Subcutaneous abdominal adipose tissue (tissue), 5 donors: Measurements from ENCODE around the gene C2CD4A.
A peak's percentile ranks its signal among the peaks of the same experiment; 100 is the strongest.

Experiments used
- H3K27ac ChIP-seq: one replicate; pipeline ENCODE4 v1.7.0; 2013; ENCODE audit warnings: low read depth, mild to moderate bottlenecking, inconsistent platforms, low read length, moderate library complexity
- H3K27me3 ChIP-seq, 5 donors: one replicate each; pipeline ENCODE4 v1.7.0; 2013; ENCODE audit warnings: low read length in 5 of 5, inconsistent platforms in 1 of 5; ENCODE audit not compliant: control insufficient read depth in 5 of 5, insufficient read depth in 4 of 5
- H3K36me3 ChIP-seq, 5 donors: one replicate each; pipeline ENCODE4 v1.7.0; 2013; ENCODE audit warnings: low read length in 5 of 5; ENCODE audit not compliant: control insufficient read depth in 5 of 5, insufficient read depth in 5 of 5
- H3K4me1 ChIP-seq, 5 donors: one replicate each; pipeline ENCODE4 v1.7.0; 2013; ENCODE audit warnings: low read length in 5 of 5, mild to moderate bottlenecking in 3 of 5, moderate library complexity in 1 of 5; ENCODE audit not compliant: control insufficient read depth in 5 of 5, insufficient read depth in 5 of 5
- H3K4me3 ChIP-seq, 5 donors: one replicate each; pipeline ENCODE4 v1.7.0; 2013; ENCODE audit warnings: low read length in 5 of 5, low read depth in 1 of 5
- H3K9ac ChIP-seq, 5 donors: one replicate each; pipeline ENCODE4 v1.7.0; 2013; ENCODE audit warnings: low read length in 5 of 5, mild to moderate bottlenecking in 4 of 5, moderate library complexity in 3 of 5
- H3K9me3 ChIP-seq, 5 donors: one replicate each; pipeline ENCODE4 v1.7.0; 2013; ENCODE audit warnings: low read length in 5 of 5; ENCODE audit not compliant: control insufficient read depth in 5 of 5
- donor health status: healthy.
- donor health status: healthy.
- donor health status: healthy.
- donor health status: healthy.
- donor health status: healthy.

C2CD4A gene

GRCh38 chr15:62103431-62103830 is 36.7 kb downstream of the C2CD4A start:
- Histone ChIP-seq H3K27ac (no peak overlapping the region), H3K36me3 (no peaks in the 10 kb centered on the region), H3K4me1 (peaks cover 0 to 16% (median 7%) of the 10 kb centered on the region in 5 donors), H3K9me3 (no peaks in the 10 kb centered on the region), H3K4me3 (no peak overlapping the region), H3K9ac (no peak overlapping the region), H3K27me3 (no peaks in the 10 kb centered on the region)

DNA sequence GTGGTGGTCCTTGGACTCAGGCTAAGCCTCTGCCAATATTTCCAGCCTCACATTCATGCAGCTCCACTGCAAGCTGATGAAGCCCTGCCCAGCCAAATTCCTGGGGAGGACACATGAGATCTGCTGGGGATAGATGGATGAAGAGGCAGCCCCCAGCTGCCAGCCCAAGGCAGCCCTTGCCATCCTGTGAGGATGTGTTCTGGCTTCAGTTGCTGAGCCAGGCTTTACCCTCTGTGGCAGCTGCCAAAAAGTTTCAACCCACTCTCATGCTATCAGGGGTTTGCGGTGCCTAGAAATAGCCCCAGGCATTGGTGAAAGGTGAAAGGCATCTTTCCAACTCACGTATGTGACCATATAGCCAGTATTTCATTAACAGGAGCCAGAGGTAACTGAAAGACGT is 37.6 kb downstream of the C2CD4A start:
- H3K9ac ChIP-seq = no peak overlapping the region
- no peaks in the 10 kb centered on the region for H3K36me3 ChIP-seq
- H3K4me1 ChIP-seq = peaks cover 0 to 16% (median 10%) of the 10 kb centered on the region in 5 donors
- H3K27ac ChIP-seq = no peak overlapping the region
- no peaks in the 10 kb centered on the region for H3K9me3 ChIP-seq
- H3K4me3 ChIP-seq = no peak overlapping the region
- no peaks in the 10 kb centered on the region for H3K27me3 ChIP-seq

DNA sequence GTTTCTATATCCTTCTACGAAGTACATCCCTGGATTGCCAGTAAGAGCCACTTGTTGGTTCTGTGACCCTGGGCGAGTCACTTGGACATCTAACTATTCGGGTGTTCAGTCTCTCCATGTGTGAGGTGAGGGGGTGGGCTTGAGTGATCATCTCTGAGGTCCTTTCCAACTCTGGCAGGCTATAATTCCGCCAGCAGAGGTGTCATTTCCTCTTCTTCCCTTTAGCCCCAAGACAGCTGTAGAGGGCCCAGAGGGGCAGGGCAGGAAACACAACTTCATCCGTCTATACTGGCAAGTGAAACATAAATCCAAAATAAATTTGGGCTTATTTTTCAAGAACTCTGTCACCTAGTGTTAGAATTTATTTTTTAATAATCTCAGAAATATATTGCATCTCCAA is 38.1 kb downstream of the C2CD4A start:
- Histone ChIP-seq H3K4me3 (no peak overlapping the region), H3K36me3 (no peaks in the 10 kb centered on the region), H3K9ac (no peak overlapping the region), H3K27me3 (no peaks in the 10 kb centered on the region), H3K27ac (no peak overlapping the region), H3K4me1 (peaks cover under 1 to 20% (median 12%) of the 10 kb centered on the region in 5 donors), H3K9me3 (no peaks in the 10 kb centered on the region)

DNA sequence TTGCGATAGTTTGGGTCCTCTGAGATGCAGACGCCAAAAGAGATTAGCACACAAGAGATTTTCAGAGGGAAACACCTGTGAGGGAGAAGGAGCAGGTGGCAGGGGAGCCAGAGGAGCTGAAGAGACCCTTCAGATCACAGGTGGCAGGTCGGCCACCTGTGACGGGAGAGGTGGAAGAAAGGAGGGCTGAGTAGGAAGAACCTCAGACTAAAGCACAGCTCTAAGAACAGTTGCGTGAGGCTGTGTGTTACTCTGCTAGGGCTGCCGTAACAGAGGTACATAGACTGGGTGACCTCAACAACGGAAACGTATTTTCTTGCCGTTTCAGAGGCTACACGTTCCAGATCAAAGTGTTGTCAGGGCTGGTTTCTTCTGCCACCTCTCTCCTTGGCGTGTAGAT is 38.5 kb downstream of the C2CD4A start:
- Histone ChIP-seq H3K4me3 (no peak overlapping the region), H3K9ac (no peak overlapping the region), H3K4me1 (peaks cover 4 to 24% (median 17%) of the 10 kb centered on the region in 5 donors), H3K36me3 (no peaks in the 10 kb centered on the region), H3K9me3 (no peaks in the 10 kb centered on the region), H3K27me3 (no peaks in the 10 kb centered on the region), H3K27ac (no peak overlapping the region)

DNA sequence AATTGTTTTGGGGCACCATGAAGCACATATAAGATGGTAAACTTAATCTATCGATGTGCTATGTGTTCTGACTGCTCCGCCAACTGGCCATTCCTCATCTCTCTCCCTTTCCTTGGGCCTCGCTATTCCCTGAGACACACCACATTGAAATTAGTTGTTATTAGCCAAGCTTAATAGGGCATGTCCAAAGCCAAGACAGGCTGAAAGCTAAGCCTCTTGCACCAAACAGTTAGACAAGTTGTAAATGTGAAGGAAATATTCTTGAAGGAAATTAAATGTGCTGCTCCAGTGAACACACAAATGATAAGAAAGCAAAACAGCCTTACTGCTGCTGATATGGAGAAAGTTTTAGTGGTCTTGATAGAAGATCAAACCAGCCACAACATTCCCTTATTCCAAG is 39.3 kb downstream of the C2CD4A start:
- Histone ChIP-seq H3K27ac (no peak overlapping the region), H3K4me1 (peaks cover 4 to 30% (median 23%) of the 10 kb centered on the region in 5 donors), H3K27me3 (no peaks in the 10 kb centered on the region), H3K4me3 (no peak overlapping the region), H3K9me3 (no peaks in the 10 kb centered on the region), H3K36me3 (no peaks in the 10 kb centered on the region), H3K9ac (no peak overlapping the region)

DNA sequence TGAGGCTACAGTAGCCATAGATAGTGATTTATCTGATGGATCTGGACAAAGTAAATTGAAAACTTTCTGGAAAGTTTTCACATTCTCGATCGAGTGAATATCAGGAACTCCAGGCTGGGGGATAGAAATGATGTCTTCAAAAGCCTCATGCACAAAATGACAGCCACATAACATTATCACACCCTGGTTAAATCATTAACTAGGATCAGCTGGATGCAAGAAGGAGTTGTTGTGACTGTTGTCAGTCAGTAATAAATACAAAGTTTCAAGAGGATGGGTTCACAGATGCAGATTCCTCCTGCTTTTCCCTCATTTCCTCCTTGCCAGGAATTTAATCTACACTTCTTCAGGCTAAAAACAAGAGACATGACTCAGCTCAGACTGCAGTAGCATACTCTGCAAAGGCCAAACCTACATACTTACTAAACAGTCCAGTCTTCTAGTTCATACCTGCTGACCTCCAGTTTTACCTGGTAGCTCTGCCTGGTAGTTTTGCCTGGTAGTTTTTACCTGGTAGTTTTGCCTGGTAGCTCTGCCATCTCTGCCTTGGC is 40.9 kb downstream of the C2CD4A start:
- no peak overlapping the region for H3K9ac ChIP-seq
- no peak overlapping the region for H3K27ac ChIP-seq
- H3K27me3 ChIP-seq = no peaks in the 10 kb centered on the region
- no peaks in the 10 kb centered on the region for H3K36me3 ChIP-seq
- no peaks in the 10 kb centered on the region for H3K9me3 ChIP-seq
- H3K4me3 ChIP-seq = no peak overlapping the region
- peaks cover 4 to 30% (median 24%) of the 10 kb centered on the region in 5 donors for H3K4me1 ChIP-seq

GRCh38 chr15:62108411-62108810 is 41.6 kb downstream of the C2CD4A start:
- Histone ChIP-seq H3K4me1 (peaks cover 4 to 30% (median 24%) of the 10 kb centered on the region in 5 donors), H3K27me3 (no peaks in the 10 kb centered on the region), H3K9me3 (no peaks in the 10 kb centered on the region), H3K4me3 (no peak overlapping the region), H3K9ac (no peak overlapping the region), H3K36me3 (no peaks in the 10 kb centered on the region), H3K27ac (peak overlapping the region; percentile 4)

DNA sequence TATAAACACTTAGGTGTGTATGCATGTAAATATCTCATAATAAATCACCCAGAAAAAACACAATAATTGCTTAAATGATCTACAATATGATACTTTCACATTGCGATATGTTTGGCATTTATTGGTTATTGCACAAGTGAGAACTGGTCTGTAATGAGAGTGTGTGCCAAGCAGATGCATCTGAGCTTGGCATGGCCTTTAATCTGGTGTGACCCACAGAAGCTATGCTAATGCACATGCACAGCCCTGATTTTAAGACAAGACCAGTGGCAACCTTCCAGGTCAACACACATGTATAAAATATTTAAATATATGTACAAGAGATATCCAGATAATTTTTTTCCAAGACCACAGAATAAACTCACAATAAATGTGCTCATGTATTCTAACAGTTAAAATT is 42.7 kb downstream of the C2CD4A start:
- Histone ChIP-seq H3K36me3 (no peaks in the 10 kb centered on the region), H3K9ac (no peak overlapping the region), H3K4me3 (no peak overlapping the region), H3K27ac (peak overlapping the region; percentile 87), H3K27me3 (no peaks in the 10 kb centered on the region), H3K4me1 (peaks cover 4 to 30% (median 21%) of the 10 kb centered on the region in 5 donors), H3K9me3 (no peaks in the 10 kb centered on the region)

DNA sequence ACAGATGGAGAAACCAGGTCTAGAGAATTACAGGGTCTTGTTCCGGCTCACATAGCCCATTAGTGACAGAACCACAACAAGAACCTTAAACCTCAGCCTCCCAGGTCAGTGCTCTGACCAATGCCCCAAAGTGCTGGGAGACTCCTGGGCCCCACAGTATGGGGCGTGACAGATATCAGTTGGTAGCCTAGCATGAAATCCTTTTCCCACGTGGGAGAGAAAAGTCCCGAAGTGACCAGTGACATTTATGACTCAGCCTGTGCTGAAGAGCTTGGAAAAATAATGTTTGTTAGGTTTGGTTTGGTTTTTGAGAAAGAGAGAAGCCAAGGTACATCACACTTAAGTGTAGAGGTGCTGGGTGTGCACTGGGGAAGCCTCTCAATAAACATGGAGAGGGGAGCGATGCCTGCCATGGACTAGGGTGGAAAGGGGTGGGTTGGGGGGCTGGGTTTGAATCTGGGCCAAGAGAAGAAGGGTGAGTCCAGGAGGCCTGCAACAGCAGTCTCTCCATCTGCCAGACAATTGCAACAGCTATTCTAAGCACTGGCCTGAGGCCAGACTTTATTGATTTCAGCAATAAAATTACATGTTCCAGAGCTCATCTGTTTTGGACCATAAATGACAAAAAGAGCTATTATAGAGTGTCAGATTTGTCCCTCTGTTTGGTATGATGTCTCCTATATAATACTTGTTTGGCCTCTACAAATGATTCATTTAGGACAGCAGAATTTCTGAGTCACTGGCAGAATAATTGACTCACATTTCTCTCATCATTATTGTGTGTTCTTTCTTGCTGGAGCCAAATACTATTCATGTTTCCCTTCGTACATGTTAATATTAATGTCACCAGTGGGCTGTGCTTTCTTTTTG is 43.4 kb downstream of the C2CD4A start:
- H3K36me3 ChIP-seq = no peaks in the 10 kb centered on the region
- peak overlapping the region; percentile 87 for H3K27ac ChIP-seq
- H3K9ac ChIP-seq = no peak overlapping the region
- no peak overlapping the region for H3K4me3 ChIP-seq
- H3K4me1 ChIP-seq = peaks cover 4 to 30% (median 21%) of the 10 kb centered on the region in 5 donors
- no peaks in the 10 kb centered on the region for H3K9me3 ChIP-seq
- no peaks in the 10 kb centered on the region for H3K27me3 ChIP-seq

DNA sequence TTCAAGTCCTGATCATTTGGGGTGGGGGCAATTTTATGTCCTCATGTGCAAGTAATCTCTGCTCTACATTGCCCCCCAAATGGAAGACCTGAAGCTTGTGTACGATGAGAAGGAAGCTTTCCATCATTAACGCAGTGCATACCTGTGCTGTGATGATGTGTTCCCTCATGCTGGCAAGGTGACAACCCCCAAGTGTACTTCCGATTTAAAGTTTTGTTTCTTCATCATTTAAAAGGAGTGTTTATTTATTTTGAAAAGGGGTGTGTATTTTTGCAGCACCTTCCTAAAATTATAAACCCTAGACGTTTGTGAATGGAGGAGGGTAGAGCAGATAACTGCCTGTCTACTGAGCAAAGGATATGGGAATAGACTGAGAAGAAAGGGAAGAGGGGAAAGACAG is 45.3 kb downstream of the C2CD4A start:
- no peaks in the 10 kb centered on the region for H3K27me3 ChIP-seq
- H3K9me3 ChIP-seq = no peaks in the 10 kb centered on the region
- no peak overlapping the region for H3K9ac ChIP-seq
- peaks cover 4 to 30% (median 21%) of the 10 kb centered on the region in 5 donors for H3K4me1 ChIP-seq
- H3K4me3 ChIP-seq = no peak overlapping the region
- H3K27ac ChIP-seq = no peak overlapping the region
- no peaks in the 10 kb centered on the region for H3K36me3 ChIP-seq
